Naive thymus-derived CD4-positive, alpha-beta T cell (primary cell): ENCODE data around the gene SLC6A19. TPM values are rescaled to one million over a fixed set of nuclear protein-coding genes. Genes with fewer than 3 reads are reported as not detected.

Source experiments
- ATAC-seq: fragments of 150-1000 bp; cut with Tn5 transposase; 2 replicates; pipeline ENCODE4 v1.10.0; 2021; ENCODE audit warnings: mild to moderate bottlenecking, moderate library complexity
- CTCF ChIA-PET: fragments of 350-600 bp; sonication (Branson Sonifier 250); formaldehyde crosslinking; loops from one replicate; lab custom pipeline; 2021; ENCODE audit warnings: antibody characterized with exemption; lab: Charles Lee
- POLR2A ChIA-PET: fragments of 350-600 bp; sonication (Branson Sonifier 250); formaldehyde crosslinking; loops from one replicate; lab custom pipeline; 2021; ENCODE audit warnings: antibody characterized with exemption, inconsistent platforms; lab: Charles Lee
- DNase-seq, 9 donors: peaks; one replicate each; pipeline versions ENCODE4 v3.0.0 to v3.0.0-alpha.2; 2020 to 2022; ENCODE audit warnings: mixed read lengths in 1 of 9
- H3K27ac ChIP-seq: one replicate; pipeline ENCODE4 v1.7.0; 2013; ENCODE audit warnings: mild to moderate bottlenecking, low read depth, low read length, moderate library complexity
- H3K27me3 ChIP-seq, 2 donors: one replicate each; pipeline ENCODE4 v1.7.0; 2013; ENCODE audit warnings: low read length in 2 of 2, mild to moderate bottlenecking in 2 of 2, moderate library complexity in 2 of 2; ENCODE audit not compliant: control insufficient read depth in 2 of 2, insufficient read depth in 2 of 2
- H3K36me3 ChIP-seq, 3 experiments: 1 replicate in 2 of 3; 2 replicates in 1 of 3; pipeline ENCODE4 v1.7.0; 2013; ENCODE audit warnings: low read length in 3 of 3, mild to moderate bottlenecking in 3 of 3, moderate library complexity in 1 of 3; ENCODE audit not compliant: insufficient read depth in 3 of 3, control insufficient read depth in 2 of 3
- H3K4me1 ChIP-seq, 2 donors: one replicate each; pipeline ENCODE4 v1.7.0; 2013; ENCODE audit warnings: low read length in 2 of 2, mild to moderate bottlenecking in 2 of 2, moderate library complexity in 1 of 2; ENCODE audit not compliant: control insufficient read depth in 2 of 2, insufficient read depth in 2 of 2
- H3K4me3 ChIP-seq: 2 replicates; pipeline ENCODE4 v1.7.0; 2013; ENCODE audit warnings: mild to moderate bottlenecking, low read length
- H3K9me3 ChIP-seq, 3 experiments: 1 replicate in 2 of 3; 2 replicates in 1 of 3; pipeline ENCODE4 v1.7.0; 2013; ENCODE audit warnings: low read length in 3 of 3; ENCODE audit not compliant: control insufficient read depth in 2 of 3
- H3K27ac Mint-ChIP-seq, 9 donors: one replicate each; pipeline ENCODE4 v1.8.0; 2020 to 2022; ENCODE audit warnings: mixed read lengths in 9 of 9, mild to moderate bottlenecking in 8 of 9, moderate library complexity in 5 of 9, inconsistent platforms in 2 of 9
- H3K27me3 Mint-ChIP-seq, 5 donors: one replicate each; pipeline ENCODE4 v1.8.0; 2021 to 2022; ENCODE audit warnings: mixed read lengths in 5 of 5, mild to moderate bottlenecking in 1 of 5
- H3K36me3 Mint-ChIP-seq, 5 donors: one replicate each; pipeline ENCODE4 v1.8.0; 2020 to 2022; ENCODE audit warnings: mixed read lengths in 5 of 5, mild to moderate bottlenecking in 3 of 5, inconsistent platforms in 1 of 5
- H3K4me1 Mint-ChIP-seq, 7 donors: one replicate each; pipeline ENCODE4 v1.8.0; 2020 to 2022; ENCODE audit warnings: mixed read lengths in 7 of 7, mild to moderate bottlenecking in 3 of 7, inconsistent platforms in 1 of 7
- H3K4me3 Mint-ChIP-seq, 10 donors: one replicate each; pipeline ENCODE4 v1.8.0; 2020 to 2022; ENCODE audit warnings: mild to moderate bottlenecking in 10 of 10, mixed read lengths in 10 of 10, moderate library complexity in 6 of 10, inconsistent platforms in 2 of 10
- H3K9me3 Mint-ChIP-seq, 11 donors: one replicate each; pipeline ENCODE4 v1.8.0; 2020 to 2022; ENCODE audit warnings: mixed read lengths in 11 of 11, mild to moderate bottlenecking in 4 of 11, inconsistent platforms in 1 of 11, moderate library complexity in 1 of 11
- intact Hi-C, 2 donors: fragments of 100-400 bp; cut with micrococcal nuclease; formaldehyde crosslinking; loops; one replicate each; pipeline ENCODE4 v1.15.1; 2023
- polyA plus RNA-seq, 2 donors: library from polyadenylated mRNA; unstranded; fragments of 300-500 nt; fragmentation: Illumina TruSeq; gene quantifications; one replicate each; pipeline ENCODE4 v1.2.3, GENCODE V29; 2021
- total RNA-seq, 6 experiments: library from RNA in 5 of 6; stranded (reverse) in 5 of 6; gene quantifications; 1 replicate in 5 of 6; 2 replicates in 1 of 6; pipeline ENCODE4 v1.2.3 and lab custom pipeline; 2021 to 2026

Gene SLC6A19
- total and polyA plus RNA-seq, 7 experiments from 2014 or later = not detected

GRCh38 chr5:1210832-1211251 lies 9.4 kb downstream of the SLC6A19 start:
- Histone ChIP-seq H3K27me3 (no peaks in the 10 kb centered on the region), H3K4me1 (no peaks in the 10 kb centered on the region), H3K4me3 (no peak overlapping the region), H3K9me3 (no peaks in the 10 kb centered on the region), H3K27ac (no peak overlapping the region), H3K36me3 (no peaks in the 10 kb centered on the region)
- H3K4me1 Mint-ChIP-seq = peaks cover 0 to 4% (median 0%) of the 10 kb centered on the region in 7 donors
- no peak overlapping the region for H3K4me3 Mint-ChIP-seq
- ChIA-PET POLR2A (no interaction called here), CTCF (no interaction called here)
- H3K36me3 Mint-ChIP-seq = no peaks in the 10 kb centered on the region
- H3K27me3 Mint-ChIP-seq = peaks cover 0 to 9% (median 0%) of the 10 kb centered on the region in 5 donors
- DNase-seq (no peak), ATAC-seq (no peak)
- no peaks in the 10 kb centered on the region for H3K9me3 Mint-ChIP-seq
- H3K27ac Mint-ChIP-seq = no peak overlapping the region
- intact Hi-C loops = no loop called here

GRCh38 chr5:1211701-1212100 lies 10.3 kb downstream of the SLC6A19 start:
- ChIA-PET POLR2A (no interaction called here), CTCF (no interaction called here)
- ATAC-seq (no peak), DNase-seq (no peak)
- Histone ChIP-seq H3K4me1 (no peaks in the 10 kb centered on the region), H3K9me3 (no peaks in the 10 kb centered on the region), H3K36me3 (no peaks in the 10 kb centered on the region), H3K27ac (no peak overlapping the region), H3K4me3 (no peak overlapping the region), H3K27me3 (no peaks in the 10 kb centered on the region)
- Mint-ChIP-seq H3K27me3 (peaks cover 0 to 4% (median 0%) of the 10 kb centered on the region in 5 donors), H3K4me1 (peaks cover 0 to 4% (median 0%) of the 10 kb centered on the region in 7 donors), H3K9me3 (no peaks in the 10 kb centered on the region), H3K4me3 (no peak overlapping the region), H3K36me3 (no peaks in the 10 kb centered on the region), H3K27ac (no peak overlapping the region)
- intact Hi-C loops = no loop called here

GRCh38 chr5:1212271-1212670 lies 10.9 kb downstream of the SLC6A19 start:
- H3K27me3 Mint-ChIP-seq = peaks cover 0 to 4% (median 0%) of the 10 kb centered on the region in 5 donors
- no peak overlapping the region for H3K4me3 ChIP-seq
- H3K4me1 Mint-ChIP-seq = peaks cover 0 to 4% (median 0%) of the 10 kb centered on the region in 7 donors
- H3K27ac ChIP-seq = no peak overlapping the region
- ChIA-PET POLR2A (no interaction called here), CTCF (no interaction called here)
- H3K36me3 Mint-ChIP-seq = no peaks in the 10 kb centered on the region
- no peak for ATAC-seq
- no peaks in the 10 kb centered on the region for H3K27me3 ChIP-seq
- intact Hi-C loops = no loop called here
- no peaks in the 10 kb centered on the region for H3K9me3 ChIP-seq
- no peak overlapping the region for H3K27ac Mint-ChIP-seq
- no peaks in the 10 kb centered on the region for H3K9me3 Mint-ChIP-seq
- no peaks in the 10 kb centered on the region for H3K4me1 ChIP-seq
- DNase-seq = no peak
- H3K4me3 Mint-ChIP-seq = no peak overlapping the region
- no peaks in the 10 kb centered on the region for H3K36me3 ChIP-seq

GRCh38 chr5:1212881-1213280 lies 11.5 kb downstream of the SLC6A19 start:
- no peaks in the 10 kb centered on the region for H3K27me3 ChIP-seq
- intact Hi-C loops = no loop called here
- ChIA-PET CTCF (no interaction called here), POLR2A (no interaction called here)
- no peak overlapping the region for H3K4me3 Mint-ChIP-seq
- no peaks in the 10 kb centered on the region for H3K9me3 Mint-ChIP-seq
- no peak overlapping the region for H3K27ac ChIP-seq
- H3K27ac Mint-ChIP-seq = no peak overlapping the region
- no peak for DNase-seq
- peaks cover 0 to 3% (median 2%) of the 10 kb centered on the region in 7 donors for H3K4me1 Mint-ChIP-seq
- no peaks in the 10 kb centered on the region for H3K36me3 ChIP-seq
- no peaks in the 10 kb centered on the region for H3K9me3 ChIP-seq
- no peak overlapping the region for H3K4me3 ChIP-seq
- no peaks in the 10 kb centered on the region for H3K36me3 Mint-ChIP-seq
- peaks cover 0 to 5% (median 0%) of the 10 kb centered on the region in 5 donors for H3K27me3 Mint-ChIP-seq
- H3K4me1 ChIP-seq = no peaks in the 10 kb centered on the region
- no peak for ATAC-seq

- DNase-seq = no peak
- Mint-ChIP-seq H3K4me1 (peaks cover 0 to 6% (median 4%) of the 10 kb centered on the region in 7 donors), H3K27me3 (peaks cover 0 to 8% (median 0%) of the 10 kb centered on the region in 5 donors), H3K27ac (peak overlapping the region in 1 of 9 donors; percentile 25), H3K36me3 (no peaks in the 10 kb centered on the region), H3K4me3 (no peak overlapping the region), H3K9me3 (no peaks in the 10 kb centered on the region)
- ChIA-PET POLR2A (no interaction called here), CTCF (no interaction called here)
- no peaks in the 10 kb centered on the region for H3K4me1 ChIP-seq
- no peak overlapping the region for H3K27ac ChIP-seq
- no peaks in the 10 kb centered on the region for H3K36me3 ChIP-seq
- H3K27me3 ChIP-seq = no peaks in the 10 kb centered on the region
- H3K4me3 ChIP-seq = no peak overlapping the region
- intact Hi-C loops = no loop called here
- ATAC-seq = no peak
- no peaks in the 10 kb centered on the region for H3K9me3 ChIP-seq
Measured at GRCh38 chr5:1213508-1214162, 12.2 kb downstream of the SLC6A19 start.

- POLR2A ChIA-PET = no interaction called here
- peaks cover 0 to 6% (median 4%) of the 10 kb centered on the region in 7 donors for H3K4me1 Mint-ChIP-seq
- no peaks in the 10 kb centered on the region for H3K36me3 Mint-ChIP-seq
- H3K36me3 ChIP-seq = no peaks in the 10 kb centered on the region
- no peak overlapping the region for H3K27ac Mint-ChIP-seq
- H3K9me3 Mint-ChIP-seq = no peaks in the 10 kb centered on the region
- H3K27me3 ChIP-seq = no peaks in the 10 kb centered on the region
- peaks cover 0 to 8% (median 0%) of the 10 kb centered on the region in 5 donors for H3K27me3 Mint-ChIP-seq
- DNase-seq (no peak), ATAC-seq (no peak)
- H3K9me3 ChIP-seq = no peaks in the 10 kb centered on the region
- CTCF ChIA-PET = no interaction called here
- intact Hi-C loops = no loop called here
- no peak overlapping the region for H3K4me3 Mint-ChIP-seq
- no peak overlapping the region for H3K27ac ChIP-seq
- no peaks in the 10 kb centered on the region for H3K4me1 ChIP-seq
- H3K4me3 ChIP-seq = no peak overlapping the region
Measured at GRCh38 chr5:1214163-1214935, 13.0 kb downstream of the SLC6A19 start.

- intact Hi-C loops = no loop called here
- POLR2A ChIA-PET = no interaction called here
Measured at GRCh38 chr5:1214936-1215220, 13.5 kb downstream of the SLC6A19 start.

More at GRCh38 chr5:1214936-1215220, 13.5 kb downstream of the SLC6A19 start:
- Mint-ChIP-seq H3K27ac (no peak overlapping the region), H3K27me3 (peaks cover 0 to 4% (median 0%) of the 10 kb centered on the region in 5 donors), H3K9me3 (no peaks in the 10 kb centered on the region), H3K36me3 (no peaks in the 10 kb centered on the region), H3K4me1 (peaks cover 0 to 6% (median 4%) of the 10 kb centered on the region in 7 donors), H3K4me3 (no peak overlapping the region)
- H3K4me3 ChIP-seq = no peak overlapping the region
- DNase-seq (no peak), ATAC-seq (no peak)
- H3K27ac ChIP-seq = no peak overlapping the region
- no peaks in the 10 kb centered on the region for H3K4me1 ChIP-seq
- CTCF ChIA-PET = no interaction called here
- no peaks in the 10 kb centered on the region for H3K9me3 ChIP-seq
- H3K27me3 ChIP-seq = no peaks in the 10 kb centered on the region
- H3K36me3 ChIP-seq = no peaks in the 10 kb centered on the region
